H1 (cell line): ENCODE data around the gene CNPY2. TPM values are rescaled to one million over a fixed set of nuclear protein-coding genes. Genes with fewer than 3 reads are reported as not detected.

Experiments used
- CTCF ChIA-PET: fragments of 300-600 bp; sonication (Branson Sonifier 250); formaldehyde crosslinking; loops from one replicate; lab custom pipeline; 2021; ENCODE audit not compliant: partially characterized antibody; lab: Charles Lee
- POLR2A ChIA-PET: fragments of 300-600 bp; sonication (Branson Sonifier 250); formaldehyde crosslinking; loops from one replicate; lab custom pipeline; 2021; ENCODE audit warnings: inconsistent platforms; ENCODE audit not compliant: partially characterized antibody; lab: Charles Lee
- DNase-seq, 2 experiments: peaks; one replicate each; pipeline versions ENCODE4 v3.0.0 to v3.0.0-alpha.2; 2010 to 2022; ENCODE audit warnings: low spot score in 2 of 2, low read depth in 1 of 2, mixed read lengths in 1 of 2
- FAIRE-seq: peaks from 2 replicates; lab custom pipeline; 2011; peaks lifted over from hg19 to GRCh38; lab: Jason Lieb, UNC
- H2AFZ ChIP-seq: 2 replicates; pipeline ENCODE4 v1.8.1; 2012; ENCODE audit warnings: low read length, inconsistent platforms
- H2AK5ac ChIP-seq: 2 replicates; pipeline ENCODE4 v1.6.1; 2013; ENCODE audit warnings: low read depth, low read length
- H2BK120ac ChIP-seq: replicated peaks from 2 replicates; pipeline ENCODE3; 2013; ENCODE audit warnings: low read depth, low read length, inconsistent platforms
- H2BK12ac ChIP-seq: 2 replicates; pipeline ENCODE4 v1.6.1; 2013; ENCODE audit warnings: low read depth, low read length
- H2BK15ac ChIP-seq: 2 replicates; pipeline ENCODE4 v1.6.1; 2013; ENCODE audit warnings: low read length
- H2BK20ac ChIP-seq: 2 replicates; pipeline ENCODE4 v1.6.1; 2013; ENCODE audit warnings: low read length
- H2BK5ac ChIP-seq: 2 replicates; pipeline ENCODE4 v1.6.1; 2013; ENCODE audit warnings: low read depth, low read length
- H3K14ac ChIP-seq: 2 replicates; pipeline ENCODE4 v1.6.1; 2013; ENCODE audit warnings: inconsistent platforms; ENCODE audit not compliant: insufficient read length
- H3K18ac ChIP-seq: 2 replicates; pipeline ENCODE4 v1.6.1; 2013; ENCODE audit warnings: low read length; ENCODE audit errors: extremely low read depth
- H3K23ac ChIP-seq: 2 replicates; pipeline ENCODE4 v1.6.1; 2013; ENCODE audit warnings: inconsistent platforms; ENCODE audit not compliant: insufficient read length
- H3K23me2 ChIP-seq: 2 replicates; pipeline ENCODE4 v1.6.1; 2013; ENCODE audit warnings: low read depth, low read length
- H3K27ac ChIP-seq: 2 replicates; pipeline ENCODE4 v1.6.1; 2011; ENCODE audit warnings: low read depth, low read length, inconsistent platforms
- H3K27me3 ChIP-seq, 4 experiments: replicated peaks in 1 of 4; 1 replicate in 1 of 4; 2 replicates in 3 of 4; pipeline versions ENCODE4 v1.6.1 to v1.8.1; 2011 to 2013; ENCODE audit warnings: low read length in 3 of 4, mild to moderate bottlenecking in 3 of 4, inconsistent platforms in 2 of 4, mixed read lengths in 2 of 4, moderate library complexity in 1 of 4; ENCODE audit not compliant: control insufficient read depth in 3 of 4, insufficient read depth in 3 of 4; ENCODE audit errors: extremely low read depth in 1 of 4
- H3K36me3 ChIP-seq, 4 experiments: 2 replicates each; pipeline versions ENCODE4 v1.6.1 to v1.8.1; 2011 to 2013; ENCODE audit warnings: mild to moderate bottlenecking in 4 of 4, low read length in 3 of 4, moderate library complexity in 2 of 4, control low read depth in 1 of 4, inconsistent platforms in 1 of 4; ENCODE audit not compliant: insufficient read depth in 4 of 4, control insufficient read depth in 2 of 4
- H3K4ac ChIP-seq: replicated peaks from 2 replicates; pipeline ENCODE3; 2013; ENCODE audit warnings: low read length, low read depth, mixed read lengths, inconsistent platforms; ENCODE audit not compliant: insufficient read length
- H3K4me1 ChIP-seq, 4 experiments: replicated peaks in 1 of 4; 1 replicate in 1 of 4; 2 replicates in 3 of 4; pipeline versions ENCODE4 v1.6.1 to v1.8.1; 2011 to 2013; ENCODE audit warnings: low read length in 3 of 4, inconsistent platforms in 2 of 4, mixed read lengths in 1 of 4; ENCODE audit not compliant: insufficient read depth in 4 of 4, control insufficient read depth in 3 of 4
- H3K4me2 ChIP-seq, 2 experiments: 2 replicates each; pipeline versions ENCODE4 v1.6.1 to v1.8.1; 2011 to 2013; ENCODE audit warnings: low read depth in 2 of 2, low read length in 2 of 2, control low read depth in 1 of 2, inconsistent platforms in 1 of 2, mild to moderate bottlenecking in 1 of 2; ENCODE audit not compliant: insufficient read depth in 1 of 2
- H3K4me3 ChIP-seq, 4 experiments: fragments of 200-600, 300-600 bp in 1 of 4; sonication (generic), shearing (Covaris generic), sonication (Bioruptor Twin) in 1 of 4; 2 replicates each; pipeline versions ENCODE4 v1.5.1 to v1.8.1; 2011 to 2016; ENCODE audit warnings: low read length in 4 of 4, low read depth in 3 of 4, control low read depth in 2 of 4, inconsistent platforms in 2 of 4, mild to moderate bottlenecking in 2 of 4, mixed read lengths in 1 of 4, moderate library complexity in 1 of 4; ENCODE audit not compliant: insufficient read depth in 2 of 4; ENCODE audit errors: extremely low read depth in 1 of 4
- H3K56ac ChIP-seq: replicated peaks from 2 replicates; pipeline ENCODE3; 2013; ENCODE audit warnings: low read depth, mild to moderate bottlenecking, mixed read lengths, low read length, inconsistent platforms; ENCODE audit not compliant: insufficient read length
- H3K79me1 ChIP-seq: 2 replicates; pipeline ENCODE4 v1.6.1; 2013; ENCODE audit warnings: low read depth, low read length, control low read depth
- H3K79me2 ChIP-seq, 2 experiments: 2 replicates each; pipeline versions ENCODE4 v1.6.1 to v1.8.1; 2012 to 2013; ENCODE audit warnings: low read length in 2 of 2, mild to moderate bottlenecking in 2 of 2, inconsistent platforms in 1 of 2; ENCODE audit not compliant: insufficient read depth in 2 of 2, control insufficient read depth in 1 of 2
- H3K9ac ChIP-seq, 4 experiments: replicated peaks in 1 of 4; 1 replicate in 1 of 4; 2 replicates in 3 of 4; pipeline versions ENCODE4 v1.6.1 to v1.8.1; 2011 to 2013; ENCODE audit warnings: low read depth in 3 of 4, low read length in 3 of 4, control low read depth in 2 of 4, mild to moderate bottlenecking in 2 of 4, moderate library complexity in 2 of 4, inconsistent platforms in 1 of 4; ENCODE audit errors: extremely low read depth in 1 of 4
- H3K9me3 ChIP-seq, 2 experiments: 2 replicates each; pipeline versions ENCODE4 v1.6.1 to v1.8.1; 2012 to 2013; ENCODE audit warnings: mild to moderate bottlenecking in 2 of 2, moderate library complexity in 2 of 2, control low read depth in 1 of 2, inconsistent platforms in 1 of 2, low read depth in 1 of 2, low read length in 1 of 2, mixed read lengths in 1 of 2; ENCODE audit not compliant: insufficient read depth in 2 of 2
- H4K20me1 ChIP-seq, 2 experiments: replicated peaks in 1 of 2; 2 replicates each; pipeline versions ENCODE3 to v1.8.1; 2011 to 2013; ENCODE audit warnings: inconsistent platforms in 2 of 2, low read length in 2 of 2, mild to moderate bottlenecking in 1 of 2; ENCODE audit not compliant: insufficient read depth in 2 of 2, control insufficient read depth in 1 of 2
- H4K5ac ChIP-seq: 2 replicates; pipeline ENCODE4 v1.6.1; 2013; ENCODE audit warnings: low read length, low read depth, mixed read lengths, inconsistent platforms; ENCODE audit not compliant: insufficient read length
- H4K8ac ChIP-seq: 2 replicates; pipeline ENCODE4 v1.8.0; 2013; ENCODE audit warnings: mild to moderate bottlenecking, moderate library complexity, low read length, inconsistent platforms; ENCODE audit not compliant: insufficient read depth; ENCODE audit errors: extremely low read depth
- H4K91ac ChIP-seq: replicated peaks from 2 replicates; pipeline ENCODE3; 2013; ENCODE audit warnings: low read length, mixed read lengths, inconsistent platforms; ENCODE audit not compliant: insufficient read length
- BACH1 ChIP-seq: IDR thresholded peaks from 2 replicates; pipeline ENCODE4 v1.6.1; 2012; ENCODE audit warnings: low read length, improper control_type of control experiment
- BRCA1 ChIP-seq: IDR thresholded peaks from 2 replicates; pipeline ENCODE4 v1.6.1; 2012; ENCODE audit warnings: low read depth, low read length, improper control_type of control experiment
- CBX5 ChIP-seq: fragments of 300-800, 300-1000 bp; sonication (generic); IDR thresholded peaks from 2 replicates; pipeline ENCODE4 v1.7.1; 2016; ENCODE audit warnings: antibody characterized with exemption, low read length, low read depth
- HDAC2 ChIP-seq, 2 experiments: fragments of 300-600 bp in 1 of 2; sonication (generic) in 1 of 2; IDR thresholded peaks; 2 replicates each; pipeline ENCODE4 v1.6.1; 2011 to 2012; ENCODE audit warnings: low read depth in 2 of 2, low read length in 2 of 2, mild to moderate bottlenecking in 2 of 2, moderate library complexity in 2 of 2, borderline replicate concordance in 1 of 2, inconsistent platforms in 1 of 2
- NANOG ChIP-seq: IDR thresholded peaks from 2 replicates; pipeline ENCODE4 v1.6.1; 2011; ENCODE audit warnings: low read length, low read depth, mild to moderate bottlenecking, inconsistent platforms; ENCODE audit not compliant: insufficient read depth, poor library complexity, severe bottlenecking
- RFX5 ChIP-seq: IDR thresholded peaks from 2 replicates; pipeline ENCODE4 v1.6.1; 2011; ENCODE audit warnings: low read depth, low read length, improper control_type of control experiment, borderline replicate concordance
- RNF2 ChIP-seq: fragments of 200-900, 300-1000 bp; sonication (generic); IDR thresholded peaks from 2 replicates; pipeline ENCODE4 v1.7.1; 2016; ENCODE audit warnings: borderline replicate concordance, low read depth, mild to moderate bottlenecking, antibody characterized with exemption, low read length; ENCODE audit not compliant: poor library complexity, severe bottlenecking; ENCODE audit errors: missing control alignments
- SIRT6 ChIP-seq: IDR thresholded peaks from one replicate; pipeline ENCODE4 v1.7.1; 2012; ENCODE audit warnings: low read length, inconsistent platforms
- SIX5 ChIP-seq: IDR thresholded peaks from 2 replicates; pipeline ENCODE4 v1.6.1; 2011; ENCODE audit warnings: mild to moderate bottlenecking, low read depth, low read length
- SP2 ChIP-seq: IDR thresholded peaks from 2 replicates; pipeline ENCODE4 v1.6.1; 2012; ENCODE audit warnings: mild to moderate bottlenecking, low read length, inconsistent platforms
- TBP ChIP-seq: IDR thresholded peaks from 2 replicates; pipeline ENCODE4 v1.6.1; 2011; ENCODE audit warnings: low read depth, low read length, improper control_type of control experiment
- TCF12 ChIP-seq: IDR thresholded peaks from 2 replicates; pipeline ENCODE4 v1.6.1; 2011; ENCODE audit warnings: low read depth, mild to moderate bottlenecking, low read length
- TEAD4 ChIP-seq: IDR thresholded peaks from 2 replicates; pipeline ENCODE4 v1.6.1; 2012; ENCODE audit warnings: low read depth, low read length, inconsistent platforms, mixed read lengths
- WGBS, 2 experiments: shearing (Covaris generic) in 1 of 2; methylation state at CpG; one replicate each; pipeline versions ENCODE4 v1.1.6 to v1.1.7; 2013 to 2015; ENCODE audit warnings: low lambda C conversion rate in 2 of 2, mixed read lengths in 2 of 2, inconsistent platforms in 1 of 2, low coverage in 1 of 2, missing lambda C conversion rate in 1 of 2; ENCODE audit not compliant: insufficient replicate concordance in 2 of 2, insufficient coverage in 1 of 2, insufficient read length in 1 of 2; ENCODE audit errors: extremely low coverage in 1 of 2, missing lambda C conversion rate in 1 of 2; 5-methylcytosine and 5-hydroxymethylcytosine counted together
- polyA plus RNA-seq, 7 experiments: library from polyadenylated mRNA; depleted of rRNA in 3 of 7; stranded (reverse) in 5 of 7; unstranded in 2 of 7; fragments of >200 nt in 5 of 7; fragments of 200-250 nt in 2 of 7; gene quantifications; 1 replicate in 5 of 7; 2 replicates in 1 of 7; 4 replicates in 1 of 7; pipeline versions ENCODE4 v1.2.1 to v1.2.3, GENCODE V29; 2011 to 2013; ENCODE audit warnings: missing spikeins in 2 of 7, mixed read lengths in 2 of 7
- total RNA-seq: library from RNA; stranded (reverse); fragmentation: NEBNext Ultra II Directional; extraction: Animal tissue kit (Norgen Biotek cat#: 25700); gene quantifications from 2 replicates; pipeline ENCODE4 v1.2.1, GENCODE V29; 2021

Gene CNPY2
- total and polyA plus RNA-seq, 2 of the 8 experiments (the other 6 are each of a cell fraction or from before 2014, with no cell fraction given), result 203 to 281 TPM

GRCh38 chr12:56304872-56305590 lies 10.8 kb downstream of the CNPY2 start:
- Histone ChIP-seq H2AK5ac (no peak overlapping the region), H2BK20ac (no peak overlapping the region), H3K9me3 (no peaks in the 10 kb centered on the region), H3K4me1 (peaks cover 0 to 5% (median 2%) of the 10 kb centered on the region in 4 experiments; a peak in 3 of 7 replicates), H3K27me3 (no peaks in the 10 kb centered on the region), H3K23ac (no peak overlapping the region), H3K4ac (no peak overlapping the region), H3K27ac (no peak overlapping the region), H4K91ac (no peak overlapping the region), H3K23me2 (no peaks in the 10 kb centered on the region; the same call in 1 of the 2 replicates), H2BK120ac (no peak overlapping the region), H4K8ac (no peak overlapping the region), H3K56ac (no peak overlapping the region), H3K36me3 (peaks cover 0 to 48% (median 30%) of the 10 kb centered on the region in 4 experiments; a peak in 7 of 8 replicates), H4K5ac (no peak overlapping the region), H2BK12ac (no peak overlapping the region), H3K14ac (no peak overlapping the region), H3K9ac (no peak overlapping the region), H2BK15ac (no peak overlapping the region), H2AFZ (no peak overlapping the region), H3K79me1 (no peaks in the 10 kb centered on the region), H3K18ac (no peak overlapping the region), H2BK5ac (no peak overlapping the region), H3K4me3 (no peak overlapping the region), H4K20me1 (no peaks in the 10 kb centered on the region), H3K4me2 (no peak overlapping the region), H3K79me2 (no peaks in the 10 kb centered on the region)
- FAIRE-seq, result no peak
- POLR2A ChIA-PET, result interaction anchor here (0.6 to 1.9 kb wide), 4 partner anchors 54 to 101 kb away, joined by 3 to 6 read pairs (median 3); partner anchors contain the start of gene STAT2
- WGBS, 2 experiments, result 94% methylated on average over 8 of the region's 8 CpGs; no CpG with 5 or more reads in 1 of the 2 experiments
- DNase-seq, result no peak
- CTCF ChIA-PET, result interaction anchor here (0.6 to 1.1 kb wide), 2 partner anchors 10 to 394 kb away, joined by 3 read pairs; no protein-coding TSS in a partner anchor
- TF ChIP-seq SP2, result no peak
- no peak for TF ChIP-seq BACH1
- no peak for TF ChIP-seq RFX5
- no peak for TF ChIP-seq BRCA1
- no peak for TF ChIP-seq SIX5
- no peak for TF ChIP-seq CBX5
- no peak for TF ChIP-seq HDAC2 (IDR thresholded peaks at IDR 0.05; ENCODE audit: borderline replicate concordance in 1 of 2, low read depth in 2 of 2, low read length in 2 of 2)
- no peak for TF ChIP-seq TEAD4
- no peak for TF ChIP-seq TCF12
- TF ChIP-seq NANOG, result no peak
- no peak for TF ChIP-seq TBP
- no peak for TF ChIP-seq SIRT6
- no peak for TF ChIP-seq RNF2
